Measurements from ENCODE around the gene BLOC1S4.

BLOC1S4 gene

DNA sequence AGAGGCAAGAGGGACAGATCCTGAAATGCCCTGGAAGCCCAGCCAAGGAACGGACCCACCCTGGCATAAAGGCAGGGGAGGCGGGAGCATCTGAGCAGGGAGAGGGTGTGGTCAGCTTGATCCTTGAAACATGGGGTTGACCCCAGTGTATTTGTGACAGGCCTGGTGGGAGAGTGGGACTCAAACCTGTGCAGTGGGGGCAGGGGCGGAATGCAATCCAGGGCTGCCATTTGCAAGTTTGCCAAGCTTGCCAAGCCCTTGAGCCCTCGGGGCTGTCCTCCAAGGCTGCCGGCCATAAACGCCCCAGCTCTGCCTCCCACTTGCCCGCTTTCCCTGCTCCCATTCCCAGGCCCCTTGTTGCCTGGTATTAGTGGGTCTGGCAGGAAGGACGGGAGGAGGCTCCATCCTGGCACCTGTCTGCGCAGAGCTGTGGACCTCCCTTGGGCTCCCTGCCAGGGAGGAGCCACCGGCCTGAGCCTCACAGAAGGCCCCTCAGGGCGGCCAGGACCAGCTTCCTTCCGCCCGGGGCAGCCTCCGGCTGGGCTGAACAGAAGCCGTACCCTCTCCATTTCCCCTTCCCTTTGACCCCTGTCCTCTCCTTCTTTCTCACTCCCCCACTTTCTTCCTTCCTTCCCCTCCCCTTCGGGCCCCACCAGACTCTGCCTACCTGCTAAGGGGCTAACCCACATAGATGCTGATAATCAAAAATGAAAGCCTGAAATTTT lies 21.6 kb upstream of the BLOC1S4 start:
- Histone ChIP-seq H3K18ac (ENCODE audit: low read length) (no peak overlapping the region), H3K56ac (ENCODE audit: low read length) (no peak overlapping the region), H4K5ac (ENCODE audit: low read length) (no peak overlapping the region), H3K9ac (ENCODE audit: low read length) (no peak overlapping the region), H2AK5ac (ENCODE audit: low read length) (no peak overlapping the region), H3K79me2 (ENCODE audit: control insufficient read depth, insufficient read depth, low read length) (no peaks in the 10 kb centered on the region), H3K4me3 (ENCODE audit: low read length) (no peak overlapping the region), H3K4me2 (ENCODE audit: low read length) (no peak overlapping the region), H2BK5ac (ENCODE audit: low read length) (no peak overlapping the region), H3K23ac (ENCODE audit: low read length) (no peak overlapping the region), H2BK15ac (replicated peaks; ENCODE audit: low read depth) (no peak overlapping the region), H3K27ac (ENCODE audit: low read depth, low read length) (no peak overlapping the region), H4K8ac (ENCODE audit: low read depth, low read length) (no peak overlapping the region), H3K27me3 (ENCODE audit: insufficient read depth, low read length, poor library complexity) (no peaks in the 10 kb centered on the region), H3K4me1 (ENCODE audit: control insufficient read depth, low read depth, low read length) (peaks cover 5% of the 10 kb centered on the region), H3K4ac (ENCODE audit: low read depth, low read length) (no peak overlapping the region), H3K79me1 (ENCODE audit: low read length) (no peaks in the 10 kb centered on the region), H3K36me3 (ENCODE audit: control insufficient read depth, insufficient read depth, low read length) (no peaks in the 10 kb centered on the region), H2BK120ac (ENCODE audit: low read depth, low read length) (no peak overlapping the region)
- no peak for DNase-seq
- no CpG with 5 or more reads among the region's 16 CpGs for WGBS (ENCODE audit: extremely low coverage, insufficient coverage, low lambda C conversion rate)

DNA sequence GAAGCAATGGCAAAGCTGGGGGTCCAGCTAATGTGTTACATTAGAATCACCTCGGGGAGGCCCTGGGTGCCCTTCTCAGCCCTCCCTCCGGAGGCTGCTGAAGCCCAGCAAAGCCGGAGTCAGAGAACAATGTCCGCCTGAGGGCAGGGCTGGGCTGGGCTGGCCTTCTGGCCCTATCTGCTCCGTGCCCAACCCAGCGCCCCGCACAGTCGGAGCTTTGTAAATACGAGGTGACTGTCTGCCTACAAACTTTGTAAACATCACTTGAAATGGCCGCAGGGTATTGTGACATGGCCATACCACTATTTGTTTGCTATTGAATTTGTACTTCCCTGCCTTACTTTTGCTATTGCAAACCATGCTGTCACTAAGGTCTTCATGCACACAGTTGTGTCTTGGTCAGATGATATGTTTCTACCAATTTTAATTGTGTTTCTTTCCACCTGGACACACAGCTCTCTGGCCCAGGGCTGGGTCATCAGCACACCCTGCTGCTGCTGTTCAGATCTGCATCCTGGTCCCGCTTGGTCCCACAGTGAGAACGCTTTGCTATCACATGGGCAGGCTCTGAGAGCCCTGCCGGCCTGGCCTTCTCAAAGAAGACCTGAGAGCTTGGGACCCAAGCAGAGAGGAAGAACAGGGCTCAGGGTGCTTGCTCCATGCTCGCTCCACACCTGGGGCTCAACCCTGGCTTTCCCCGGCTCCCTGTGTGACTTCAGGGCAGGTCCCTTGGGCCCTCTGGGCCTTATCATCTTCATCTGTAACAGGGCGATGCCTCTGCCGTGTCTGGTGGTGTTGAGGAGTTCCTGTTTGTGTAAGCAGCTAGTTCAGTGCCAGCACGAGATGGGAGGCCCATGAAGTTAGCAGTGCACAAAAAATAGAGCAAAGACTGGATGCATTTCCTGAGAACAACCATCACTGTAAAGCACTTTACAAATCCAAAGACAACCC lies 20.0 kb upstream of the BLOC1S4 start:
- H3K36me3 ChIP-seq (ENCODE audit: control insufficient read depth, insufficient read depth, low read length) = no peaks in the 10 kb centered on the region
- DNase-seq = no peak

DNA sequence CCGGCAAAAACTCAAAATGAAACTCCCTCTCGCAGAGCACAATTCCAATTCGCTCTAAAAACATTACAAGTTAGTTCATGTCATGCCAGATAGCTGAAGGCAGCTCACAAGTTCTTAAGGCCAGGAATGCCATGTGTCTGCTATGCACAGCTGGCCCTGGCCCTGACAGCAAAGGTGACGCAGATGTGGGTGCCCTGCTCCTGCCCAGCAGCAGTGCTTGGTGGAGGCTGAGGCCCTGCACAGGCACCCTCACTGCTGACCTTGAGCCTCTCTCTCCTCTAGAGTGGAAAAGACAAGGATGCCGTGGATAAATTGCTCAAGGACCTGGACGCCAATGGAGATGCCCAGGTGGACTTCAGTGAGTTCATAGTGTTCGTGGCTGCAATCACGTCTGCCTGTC lies 19.4 kb upstream of the BLOC1S4 start:
- Histone ChIP-seq H3K9ac (ENCODE audit: low read length) (no peak overlapping the region), H4K8ac (ENCODE audit: low read depth, low read length) (no peak overlapping the region), H4K5ac (ENCODE audit: low read length) (no peak overlapping the region), H3K23ac (ENCODE audit: low read length) (no peak overlapping the region), H3K36me3 (ENCODE audit: control insufficient read depth, insufficient read depth, low read length) (no peaks in the 10 kb centered on the region), H3K56ac (ENCODE audit: low read length) (no peak overlapping the region), H2BK120ac (ENCODE audit: low read depth, low read length) (no peak overlapping the region), H3K27me3 (ENCODE audit: insufficient read depth, low read length, poor library complexity) (no peaks in the 10 kb centered on the region), H3K4me3 (ENCODE audit: low read length) (no peak overlapping the region), H2AK5ac (ENCODE audit: low read length) (no peak overlapping the region), H3K4ac (ENCODE audit: low read depth, low read length) (no peak overlapping the region), H2BK5ac (ENCODE audit: low read length) (no peak overlapping the region), H3K79me2 (ENCODE audit: control insufficient read depth, insufficient read depth, low read length) (no peaks in the 10 kb centered on the region), H3K4me2 (ENCODE audit: low read length) (no peak overlapping the region), H2BK15ac (replicated peaks; ENCODE audit: low read depth) (no peak overlapping the region), H3K27ac (ENCODE audit: low read depth, low read length) (no peak overlapping the region), H3K18ac (ENCODE audit: low read length) (no peak overlapping the region), H3K79me1 (ENCODE audit: low read length) (peaks cover 2% of the 10 kb centered on the region), H3K4me1 (ENCODE audit: control insufficient read depth, low read depth, low read length) (no peaks in the 10 kb centered on the region)
- WGBS (ENCODE audit: extremely low coverage, insufficient coverage, low lambda C conversion rate) = no CpG with 5 or more reads among the region's 8 CpGs
- DNase-seq = no peak

More for the DNA sequence above, 20.0 kb upstream of the BLOC1S4 start:
- no peak overlapping the region for H3K4ac ChIP-seq (ENCODE audit: low read depth, low read length)
- H3K4me3 ChIP-seq (ENCODE audit: low read length) = no peak overlapping the region
- H3K27me3 ChIP-seq (ENCODE audit: insufficient read depth, low read length, poor library complexity) = no peaks in the 10 kb centered on the region
- no peaks in the 10 kb centered on the region for H3K79me2 ChIP-seq (ENCODE audit: control insufficient read depth, insufficient read depth, low read length)
- no peak overlapping the region for H3K9ac ChIP-seq (ENCODE audit: low read length)
- no peak overlapping the region for H2BK5ac ChIP-seq (ENCODE audit: low read length)
- no peak overlapping the region for H3K4me2 ChIP-seq (ENCODE audit: low read length)
- H3K18ac ChIP-seq (ENCODE audit: low read length) = no peak overlapping the region
- no peak overlapping the region for H2BK120ac ChIP-seq (ENCODE audit: low read depth, low read length)
- H2AK5ac ChIP-seq (ENCODE audit: low read length) = no peak overlapping the region
- peaks cover 2% of the 10 kb centered on the region for H3K79me1 ChIP-seq (ENCODE audit: low read length)
- no peak overlapping the region for H3K56ac ChIP-seq (ENCODE audit: low read length)
- H3K23ac ChIP-seq (ENCODE audit: low read length) = no peak overlapping the region
- H4K8ac ChIP-seq (ENCODE audit: low read depth, low read length) = no peak overlapping the region
- H4K5ac ChIP-seq (ENCODE audit: low read length) = no peak overlapping the region
- no CpG with 5 or more reads among the region's 18 CpGs for WGBS (ENCODE audit: extremely low coverage, insufficient coverage, low lambda C conversion rate)
- no peak overlapping the region for H3K27ac ChIP-seq (ENCODE audit: low read depth, low read length)
- H3K4me1 ChIP-seq (ENCODE audit: control insufficient read depth, low read depth, low read length) = no peaks in the 10 kb centered on the region
- H2BK15ac ChIP-seq (replicated peaks; ENCODE audit: low read depth) = no peak overlapping the region

DNA sequence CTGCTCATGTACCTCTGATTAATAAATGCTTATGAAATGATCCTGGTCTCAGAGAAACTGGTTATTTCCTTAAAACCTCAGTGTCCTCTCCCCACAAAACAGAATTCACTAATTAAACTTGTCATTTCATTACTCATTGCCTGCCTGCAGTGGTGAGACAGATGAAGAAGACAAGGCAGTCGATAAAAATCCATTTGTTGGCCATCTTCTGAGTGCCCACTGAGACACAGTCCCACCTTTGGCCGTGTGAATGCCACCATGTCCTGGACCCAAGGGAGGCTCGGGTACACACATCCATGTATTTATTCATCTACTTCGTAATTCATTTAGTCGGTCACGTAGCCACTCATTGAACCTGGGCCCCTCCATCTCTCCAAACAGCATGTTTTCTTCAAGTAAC lies 18.8 kb upstream of the BLOC1S4 start:
- Histone ChIP-seq H2BK120ac (ENCODE audit: low read depth, low read length) (no peak overlapping the region), H3K36me3 (ENCODE audit: control insufficient read depth, insufficient read depth, low read length) (no peaks in the 10 kb centered on the region), H3K79me2 (ENCODE audit: control insufficient read depth, insufficient read depth, low read length) (no peaks in the 10 kb centered on the region), H3K9ac (ENCODE audit: low read length) (no peak overlapping the region), H3K56ac (ENCODE audit: low read length) (no peak overlapping the region), H3K4me2 (ENCODE audit: low read length) (no peak overlapping the region), H4K5ac (ENCODE audit: low read length) (no peak overlapping the region), H3K18ac (ENCODE audit: low read length) (no peak overlapping the region), H3K27me3 (ENCODE audit: insufficient read depth, low read length, poor library complexity) (no peaks in the 10 kb centered on the region), H3K27ac (ENCODE audit: low read depth, low read length) (no peak overlapping the region), H4K8ac (ENCODE audit: low read depth, low read length) (no peak overlapping the region), H2BK15ac (replicated peaks; ENCODE audit: low read depth) (no peak overlapping the region), H2AK5ac (ENCODE audit: low read length) (no peak overlapping the region), H2BK5ac (ENCODE audit: low read length) (no peak overlapping the region), H3K4ac (ENCODE audit: low read depth, low read length) (no peak overlapping the region), H3K23ac (ENCODE audit: low read length) (no peak overlapping the region), H3K4me1 (ENCODE audit: control insufficient read depth, low read depth, low read length) (no peaks in the 10 kb centered on the region), H3K79me1 (ENCODE audit: low read length) (peaks cover 2% of the 10 kb centered on the region), H3K4me3 (ENCODE audit: low read length) (no peak overlapping the region)
- WGBS (ENCODE audit: extremely low coverage, insufficient coverage, low lambda C conversion rate) = no CpG with 5 or more reads among the region's 6 CpGs
- DNase-seq = no peak

DNA sequence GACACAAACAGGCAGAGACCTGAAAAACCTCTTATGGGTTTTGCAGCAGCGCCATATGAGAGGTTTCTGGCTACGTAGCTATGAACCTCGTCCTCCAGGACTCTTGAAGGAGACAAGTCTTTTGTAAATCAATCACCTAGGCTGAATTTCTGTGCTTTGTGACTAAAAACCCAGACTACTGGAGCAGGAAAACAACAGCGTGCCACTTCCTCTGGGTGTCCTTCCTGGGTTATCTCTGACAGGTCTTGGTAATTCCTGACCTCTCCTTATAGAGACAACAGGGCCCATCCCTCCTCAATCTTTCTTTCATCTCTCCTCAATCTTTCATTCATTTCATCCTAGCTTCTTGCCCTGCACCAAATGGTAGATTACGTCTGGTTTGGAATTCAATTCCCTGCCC lies 16.6 kb upstream of the BLOC1S4 start:
- no peak for DNase-seq
- H3K27ac ChIP-seq (ENCODE audit: low read depth, low read length) = no peak overlapping the region
- no peak overlapping the region for H2BK120ac ChIP-seq (ENCODE audit: low read depth, low read length)
- H3K79me2 ChIP-seq (ENCODE audit: control insufficient read depth, insufficient read depth, low read length) = peaks cover 2% of the 10 kb centered on the region
- no peak overlapping the region for H2BK5ac ChIP-seq (ENCODE audit: low read length)
- no peak overlapping the region for H3K4me3 ChIP-seq (ENCODE audit: low read length)
- H2AK5ac ChIP-seq (ENCODE audit: low read length) = no peak overlapping the region
- H3K4me1 ChIP-seq (ENCODE audit: control insufficient read depth, low read depth, low read length) = no peaks in the 10 kb centered on the region
- H3K4ac ChIP-seq (ENCODE audit: low read depth, low read length) = no peak overlapping the region
- H3K36me3 ChIP-seq (ENCODE audit: control insufficient read depth, insufficient read depth, low read length) = no peaks in the 10 kb centered on the region
- H3K18ac ChIP-seq (ENCODE audit: low read length) = no peak overlapping the region
- H3K4me2 ChIP-seq (ENCODE audit: low read length) = no peak overlapping the region
- no peak overlapping the region for H3K9ac ChIP-seq (ENCODE audit: low read length)
- no peak overlapping the region for H3K56ac ChIP-seq (ENCODE audit: low read length)
- no peak overlapping the region for H2BK15ac ChIP-seq (replicated peaks; ENCODE audit: low read depth)
- WGBS (ENCODE audit: extremely low coverage, insufficient coverage, low lambda C conversion rate) = no CpG with 5 or more reads among the region's 5 CpGs
- H3K79me1 ChIP-seq (ENCODE audit: low read length) = peaks cover 5% of the 10 kb centered on the region
- no peak overlapping the region for H4K8ac ChIP-seq (ENCODE audit: low read depth, low read length)
- no peak overlapping the region for H3K23ac ChIP-seq (ENCODE audit: low read length)
- H4K5ac ChIP-seq (ENCODE audit: low read length) = no peak overlapping the region
- H3K27me3 ChIP-seq (ENCODE audit: insufficient read depth, low read length, poor library complexity) = no peaks in the 10 kb centered on the region
